Right renal cortex interstitium (tissue), 3 donors: ENCODE results near the gene BDH2. TPM values are rescaled to one million over a fixed set of nuclear protein-coding genes. Genes with fewer than 3 reads are reported as not detected.

Source experiments
- DNase-seq, 3 donors: peaks; one replicate each; pipeline ENCODE4 v3.0.0-alpha.2; 2013; ENCODE audit warnings: low read depth in 3 of 3, low spot score in 2 of 3
- polyA plus RNA-seq, 3 donors: library from polyadenylated mRNA; unstranded; fragments of 120-200 nt; gene quantifications; one replicate each; pipeline ENCODE4 v1.2.1, GENCODE V29; 2013; ENCODE audit not compliant: insufficient read length in 3 of 3

The BDH2 gene
- polyA plus RNA-seq, 3 donors = 222 to 261 (median 261) TPM

GRCh38 chr4:103086551-103086950, 13.1 kb downstream of the BDH2 start:
- DNase-seq = no peak

GRCh38 chr4:103085555-103086196, 14.0 kb downstream of the BDH2 start:
- DNase-seq = no peak

- no peak for DNase-seq
Observed at GRCh38 chr4:103079621-103080020, 20.0 kb downstream of the BDH2 start.

GRCh38 chr4:103076747-103077347, 22.8 kb downstream of the BDH2 start, which contains the start of gene SLC9B2:
Gene SLC9B2, minus strand, starts transcription at chr4:103076761. Its CDS starts 9,211 bp downstream, at chr4:103067550.
- DNase-seq = peak in 1 of 3 donors; percentile 15

GRCh38 chr4:103075894-103076746, 23.5 kb downstream of the BDH2 start:
- DNase-seq = peak in 2 of 3 donors; percentile 44 to 45

- DNase-seq = no peak
Observed at GRCh38 chr4:103075435-103075893, 24.2 kb downstream of the BDH2 start.

- DNase-seq = no peak
Observed at GRCh38 chr4:103074744-103075434, 24.7 kb downstream of the BDH2 start.

- no peak for DNase-seq
Observed at GRCh38 chr4:103073792-103074438, 25.7 kb downstream of the BDH2 start.

GRCh38 chr4:103067841-103068547, 31.6 kb downstream of the BDH2 start:
- DNase-seq = no peak

- DNase-seq = no peak
Observed at GRCh38 chr4:103060453-103061148, 39.0 kb downstream of the BDH2 start.

GRCh38 chr4:103054030-103054429, 45.6 kb downstream of the BDH2 start:
- no peak for DNase-seq

GRCh38 chr4:103052779-103053178, 46.9 kb downstream of the BDH2 start:
- DNase-seq = no peak

GRCh38 chr4:103052145-103052544, 47.5 kb downstream of the BDH2 start:
- no peak for DNase-seq

GRCh38 chr4:103050736-103051436, 48.7 kb downstream of the BDH2 start:
- no peak for DNase-seq

GRCh38 chr4:103046416-103047290, 53.0 kb downstream of the BDH2 start:
- peak in 1 of 3 donors; percentile 21 for DNase-seq

- no peak for DNase-seq
Observed at GRCh38 chr4:103044183-103044582, 55.5 kb downstream of the BDH2 start.

GRCh38 chr4:103036169-103036568, 63.5 kb downstream of the BDH2 start:
- DNase-seq = no peak
